HEK293 (cell line): ENCODE results near the gene UBE2G1.

Experiments used
- CTCF ChIP-seq: fragments of 450-650 bp; formaldehyde crosslinking; IDR thresholded peaks from 2 replicates; pipeline ENCODE4 v1.5.1; 2016; ENCODE audit warnings: missing biosample characterization, missing genetic modification characterization
- KLF9 ChIP-seq: fragments of 450-650 bp; formaldehyde crosslinking; IDR thresholded peaks from 2 replicates; pipeline ENCODE4 v1.5.1; 2016; ENCODE audit warnings: missing biosample characterization, missing genetic modification characterization, low read depth
- SALL2 ChIP-seq: fragments of 450-650 bp; formaldehyde crosslinking; IDR thresholded peaks from 2 replicates; pipeline ENCODE4 v1.5.0; 2017; ENCODE audit warnings: missing biosample characterization, mild to moderate bottlenecking, missing genetic modification characterization, borderline replicate concordance
- ZBTB21 ChIP-seq: fragments of 450-650 bp; formaldehyde crosslinking; IDR thresholded peaks from 2 replicates; pipeline ENCODE4 v1.5.1; 2017; ENCODE audit warnings: missing biosample characterization, missing genetic modification characterization
- ZEB2 ChIP-seq: fragments of 450-650 bp; formaldehyde crosslinking; IDR thresholded peaks from 2 replicates; pipeline ENCODE4 v1.5.1; 2016; ENCODE audit warnings: missing biosample characterization, missing genetic modification characterization
- ZNF121 ChIP-seq: fragments of 450-650 bp; formaldehyde crosslinking; IDR thresholded peaks from 2 replicates; pipeline ENCODE4 v1.5.1; 2016; ENCODE audit warnings: missing biosample characterization, missing genetic modification characterization
- ZNF138 ChIP-seq: fragments of 450-650 bp; formaldehyde crosslinking; IDR thresholded peaks from 2 replicates; pipeline ENCODE4 v1.5.1; 2016; ENCODE audit warnings: missing biosample characterization, missing genetic modification characterization, borderline replicate concordance
- ZNF239 ChIP-seq: fragments of 450-650 bp; formaldehyde crosslinking; IDR thresholded peaks from 2 replicates; pipeline ENCODE4 v1.5.1; 2016; ENCODE audit warnings: missing biosample characterization, missing genetic modification characterization
- ZNF488 ChIP-seq: fragments of 450-650 bp; formaldehyde crosslinking; IDR thresholded peaks from 2 replicates; pipeline ENCODE4 v1.5.1; 2016; ENCODE audit warnings: missing biosample characterization, missing genetic modification characterization
- ZNF518A ChIP-seq: fragments of 450-650 bp; formaldehyde crosslinking; conservative IDR thresholded peaks from 2 replicates; pipeline ENCODE4 v1.5.1; 2016; ENCODE audit warnings: low read depth, missing biosample characterization, missing genetic modification characterization
- ZNF600 ChIP-seq: fragments of 450-650 bp; formaldehyde crosslinking; IDR thresholded peaks from 2 replicates; pipeline ENCODE4 v1.5.1; 2016; ENCODE audit warnings: missing biosample characterization, missing genetic modification characterization
- TF ChIP-seq, protein P1 (sequence below): fragments of 450-650 bp; formaldehyde crosslinking; optimal IDR thresholded peaks from 2 replicates; pipeline ENCODE3; 2016; ENCODE audit warnings: missing biosample characterization, mild to moderate bottlenecking, missing genetic modification characterization
- TF ChIP-seq, protein P2 (sequence below): fragments of 450-650 bp; formaldehyde crosslinking; IDR thresholded peaks from 2 replicates; pipeline ENCODE4 v1.5.1; 2016; ENCODE audit warnings: missing biosample characterization, missing genetic modification characterization

GRCh38 chr17:4405038-4405669 is 38.7 kb upstream of the UBE2G1 start:
- no peak for TF ChIP-seq ZNF121 (tag by site-specific recombination)
- TF ChIP-seq KLF9 (tag by site-specific recombination): no peak
- no peak for TF ChIP-seq CTCF (tag by site-specific recombination)
- TF ChIP-seq SALL2 (tag by site-specific recombination): no peak
- TF ChIP-seq ZNF488 (tag by site-specific recombination): no peak
- TF ChIP-seq, protein P1, sequence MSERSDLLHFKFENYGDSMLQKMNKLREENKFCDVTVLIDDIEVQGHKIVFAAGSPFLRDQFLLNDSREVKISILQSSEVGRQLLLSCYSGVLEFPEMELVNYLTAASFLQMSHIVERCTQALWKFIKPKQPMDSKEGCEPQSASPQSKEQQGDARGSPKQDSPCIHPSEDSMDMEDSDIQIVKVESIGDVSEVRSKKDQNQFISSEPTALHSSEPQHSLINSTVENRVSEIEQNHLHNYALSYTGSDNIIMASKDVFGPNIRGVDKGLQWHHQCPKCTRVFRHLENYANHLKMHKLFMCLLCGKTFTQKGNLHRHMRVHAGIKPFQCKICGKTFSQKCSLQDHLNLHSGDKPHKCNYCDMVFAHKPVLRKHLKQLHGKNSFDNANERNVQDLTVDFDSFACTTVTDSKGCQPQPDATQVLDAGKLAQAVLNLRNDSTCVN (tag by site-specific recombination): no peak
- TF ChIP-seq, protein P2, sequence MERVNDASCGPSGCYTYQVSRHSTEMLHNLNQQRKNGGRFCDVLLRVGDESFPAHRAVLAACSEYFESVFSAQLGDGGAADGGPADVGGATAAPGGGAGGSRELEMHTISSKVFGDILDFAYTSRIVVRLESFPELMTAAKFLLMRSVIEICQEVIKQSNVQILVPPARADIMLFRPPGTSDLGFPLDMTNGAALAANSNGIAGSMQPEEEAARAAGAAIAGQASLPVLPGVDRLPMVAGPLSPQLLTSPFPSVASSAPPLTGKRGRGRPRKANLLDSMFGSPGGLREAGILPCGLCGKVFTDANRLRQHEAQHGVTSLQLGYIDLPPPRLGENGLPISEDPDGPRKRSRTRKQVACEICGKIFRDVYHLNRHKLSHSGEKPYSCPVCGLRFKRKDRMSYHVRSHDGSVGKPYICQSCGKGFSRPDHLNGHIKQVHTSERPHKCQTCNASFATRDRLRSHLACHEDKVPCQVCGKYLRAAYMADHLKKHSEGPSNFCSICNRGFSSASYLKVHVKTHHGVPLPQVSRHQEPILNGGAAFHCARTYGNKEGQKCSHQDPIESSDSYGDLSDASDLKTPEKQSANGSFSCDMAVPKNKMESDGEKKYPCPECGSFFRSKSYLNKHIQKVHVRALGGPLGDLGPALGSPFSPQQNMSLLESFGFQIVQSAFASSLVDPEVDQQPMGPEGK: no peak
- TF ChIP-seq ZNF600 (tag by site-specific recombination): no peak
- no peak for TF ChIP-seq ZNF518A
- TF ChIP-seq ZNF239 (tag by site-specific recombination): no peak
- no peak for TF ChIP-seq ZNF138 (tag by site-specific recombination)
- TF ChIP-seq ZBTB21 (tag by site-specific recombination): no peak
- no peak for TF ChIP-seq ZEB2 (tag by site-specific recombination)
